Measurements from ENCODE around the gene NXPH3. TPM values are rescaled to one million over a fixed set of nuclear protein-coding genes. Genes with fewer than 3 reads are reported as not detected.

The NXPH3 gene
- polyA plus RNA-seq, 1 of the 3 experiments (the other 2 are of a cell fraction), result 0.30 TPM

DNA sequence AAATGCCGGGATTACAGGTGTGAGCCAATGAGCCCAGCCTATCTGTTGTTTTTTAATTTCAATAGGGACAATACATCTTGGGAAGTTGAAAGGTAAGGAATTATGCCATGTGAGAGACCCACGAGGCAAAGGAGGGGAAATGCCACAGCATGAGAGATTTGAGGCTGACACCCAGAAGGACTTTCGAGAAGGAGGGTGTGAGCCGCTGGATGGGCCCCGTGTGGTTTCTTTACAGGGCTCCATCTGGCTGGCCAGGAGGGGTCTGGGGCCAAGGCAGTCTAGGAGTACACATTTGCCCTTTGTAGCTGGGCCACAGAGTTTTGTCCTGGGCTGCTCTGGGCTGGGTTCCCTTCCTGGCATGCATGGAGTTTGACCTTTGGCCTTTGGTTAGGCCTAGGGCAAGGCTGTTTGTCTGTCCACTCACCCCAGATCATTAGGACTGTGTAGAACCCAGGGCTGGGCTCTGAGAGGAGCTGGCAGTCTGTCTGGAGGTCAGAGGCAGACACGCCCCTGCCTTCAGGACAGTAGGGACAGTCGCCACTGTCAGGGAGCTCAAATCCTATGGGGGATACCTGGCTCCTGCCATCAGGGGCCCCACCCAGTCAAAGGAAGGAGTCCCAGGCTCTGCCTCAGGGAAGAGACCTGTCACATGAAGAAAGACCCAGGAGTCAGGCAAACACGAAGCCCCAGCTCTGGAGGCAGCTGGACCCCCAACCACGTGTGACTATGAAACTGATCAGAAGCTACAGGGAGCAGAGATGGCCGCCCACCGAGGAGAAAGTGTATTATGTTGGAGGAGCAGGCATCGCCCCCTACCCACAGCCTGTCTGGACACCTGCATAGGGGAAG is 24.2 kb upstream of the NXPH3 start (continued):
- no peak for TF ChIP-seq TEAD4 (IDR thresholded peaks at IDR 0.05; ENCODE audit: borderline replicate concordance, insufficient read depth)
- TF ChIP-seq POLR2AphosphoS5 (IDR thresholded peaks at IDR 0.05; ENCODE audit: low read depth, low read length), result no peak
- no peak for TF ChIP-seq EP300 (IDR thresholded peaks at IDR 0.05; ENCODE audit: borderline replicate concordance in 1 of 2, low read depth in 1 of 2, low read length in 1 of 2)
- no peak for TF ChIP-seq RXRA (IDR thresholded peaks at IDR 0.05; ENCODE audit: borderline replicate concordance, low read depth)
- TF ChIP-seq TAF1 (IDR thresholded peaks at IDR 0.05; ENCODE audit: borderline replicate concordance, low read depth, low read length), result no peak
- no peak for TF ChIP-seq CHD2 (IDR thresholded peaks at IDR 0.05; ENCODE audit: low read length, partially characterized antibody)
- no peak for TF ChIP-seq RCOR1 (IDR thresholded peaks at IDR 0.05; ENCODE audit: low read length)
- no peak for TF ChIP-seq RAD21 (IDR thresholded peaks at IDR 0.05; ENCODE audit: low read length)
- no peak for TF ChIP-seq FOXJ3 (CRISPR knock-in tag; IDR thresholded peaks at IDR 0.05)
- TF ChIP-seq MEF2A (IDR thresholded peaks at IDR 0.05; ENCODE audit: borderline replicate concordance, low read depth), result no peak

DNA sequence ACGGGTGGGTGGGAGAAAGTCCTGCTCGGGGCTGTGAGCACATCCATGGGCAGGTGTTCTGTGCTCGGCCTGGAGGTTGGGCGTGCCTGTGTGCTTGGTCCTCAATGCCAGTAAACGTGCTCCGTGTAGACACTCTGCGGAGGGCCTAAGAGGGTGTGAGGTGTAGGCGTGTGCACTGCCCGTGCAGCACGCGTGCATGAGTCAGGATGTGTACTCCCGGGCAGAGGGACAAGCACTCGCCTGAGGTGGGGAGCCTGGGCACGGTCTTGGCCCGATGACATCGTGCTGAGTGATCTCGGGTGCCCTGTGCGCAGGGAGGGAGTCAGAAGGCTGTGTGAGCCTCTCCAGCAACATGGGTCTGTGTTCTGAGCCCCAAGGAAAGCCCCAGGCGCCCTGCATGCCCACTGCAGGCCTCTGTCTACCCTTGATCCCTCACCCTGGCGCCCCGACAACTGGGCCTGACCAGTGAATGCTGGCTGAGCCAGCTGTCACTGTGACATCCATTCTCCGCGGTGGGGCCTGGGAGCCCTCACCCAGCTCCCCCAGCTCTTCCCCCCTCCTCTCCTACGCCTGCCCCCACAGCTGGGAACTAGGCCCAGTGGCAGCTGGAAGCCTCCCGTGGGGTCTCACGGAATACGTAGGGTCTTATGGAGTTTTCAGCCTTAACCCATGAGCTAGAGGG is 23.5 kb upstream of the NXPH3 start:
- H3K27ac ChIP-seq (ENCODE audit: low read depth in 2 of 2, low read length in 1 of 2), result no peak overlapping the region
- TF ChIP-seq NRF1 (IDR thresholded peaks at IDR 0.05; ENCODE audit: low read depth, low read length) (no peak), EZH2phosphoT487 (IDR thresholded peaks at IDR 0.05; ENCODE audit: borderline replicate concordance, low read depth) (no peak), TCF12 (IDR thresholded peaks at IDR 0.05) (no peak), NFIC (IDR thresholded peaks at IDR 0.05; ENCODE audit: borderline replicate concordance) (no peak), TAF1 (IDR thresholded peaks at IDR 0.05; ENCODE audit: borderline replicate concordance, low read depth, low read length) (no peak), POLR2AphosphoS5 (IDR thresholded peaks at IDR 0.05; ENCODE audit: low read depth, low read length) (no peak), GABPA (IDR thresholded peaks at IDR 0.05; ENCODE audit: low read depth) (no peak), MEF2A (IDR thresholded peaks at IDR 0.05; ENCODE audit: borderline replicate concordance, low read depth) (no peak), SMC3 (IDR thresholded peaks at IDR 0.05; ENCODE audit: low read depth, low read length) (no peak), FOXJ3 (CRISPR knock-in tag; IDR thresholded peaks at IDR 0.05) (no peak), RAD21 (IDR thresholded peaks at IDR 0.05; ENCODE audit: low read length) (no peak), SIN3A (IDR thresholded peaks at IDR 0.05; ENCODE audit: borderline replicate concordance, low read depth, low read length) (no peak), CHD2 (IDR thresholded peaks at IDR 0.05; ENCODE audit: low read length, partially characterized antibody) (no peak), YY1 (IDR thresholded peaks at IDR 0.05; ENCODE audit: low read depth) (no peak), ELF1 (IDR thresholded peaks at IDR 0.05) (no peak), RCOR1 (IDR thresholded peaks at IDR 0.05; ENCODE audit: low read length) (no peak)
- TF ChIP-seq, protein P1, sequence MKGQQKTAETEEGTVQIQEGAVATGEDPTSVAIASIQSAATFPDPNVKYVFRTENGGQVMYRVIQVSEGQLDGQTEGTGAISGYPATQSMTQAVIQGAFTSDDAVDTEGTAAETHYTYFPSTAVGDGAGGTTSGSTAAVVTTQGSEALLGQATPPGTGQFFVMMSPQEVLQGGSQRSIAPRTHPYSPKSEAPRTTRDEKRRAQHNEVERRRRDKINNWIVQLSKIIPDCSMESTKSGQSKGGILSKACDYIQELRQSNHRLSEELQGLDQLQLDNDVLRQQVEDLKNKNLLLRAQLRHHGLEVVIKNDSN (IDR thresholded peaks at IDR 0.05; ENCODE audit: borderline replicate concordance, low read depth), result no peak
- TF ChIP-seq, protein P2, sequence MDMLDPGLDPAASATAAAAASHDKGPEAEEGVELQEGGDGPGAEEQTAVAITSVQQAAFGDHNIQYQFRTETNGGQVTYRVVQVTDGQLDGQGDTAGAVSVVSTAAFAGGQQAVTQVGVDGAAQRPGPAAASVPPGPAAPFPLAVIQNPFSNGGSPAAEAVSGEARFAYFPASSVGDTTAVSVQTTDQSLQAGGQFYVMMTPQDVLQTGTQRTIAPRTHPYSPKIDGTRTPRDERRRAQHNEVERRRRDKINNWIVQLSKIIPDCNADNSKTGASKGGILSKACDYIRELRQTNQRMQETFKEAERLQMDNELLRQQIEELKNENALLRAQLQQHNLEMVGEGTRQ (IDR thresholded peaks at IDR 0.05; ENCODE audit: borderline replicate concordance, low read depth, low read length), result no peak
- TF ChIP-seq, protein P3, sequence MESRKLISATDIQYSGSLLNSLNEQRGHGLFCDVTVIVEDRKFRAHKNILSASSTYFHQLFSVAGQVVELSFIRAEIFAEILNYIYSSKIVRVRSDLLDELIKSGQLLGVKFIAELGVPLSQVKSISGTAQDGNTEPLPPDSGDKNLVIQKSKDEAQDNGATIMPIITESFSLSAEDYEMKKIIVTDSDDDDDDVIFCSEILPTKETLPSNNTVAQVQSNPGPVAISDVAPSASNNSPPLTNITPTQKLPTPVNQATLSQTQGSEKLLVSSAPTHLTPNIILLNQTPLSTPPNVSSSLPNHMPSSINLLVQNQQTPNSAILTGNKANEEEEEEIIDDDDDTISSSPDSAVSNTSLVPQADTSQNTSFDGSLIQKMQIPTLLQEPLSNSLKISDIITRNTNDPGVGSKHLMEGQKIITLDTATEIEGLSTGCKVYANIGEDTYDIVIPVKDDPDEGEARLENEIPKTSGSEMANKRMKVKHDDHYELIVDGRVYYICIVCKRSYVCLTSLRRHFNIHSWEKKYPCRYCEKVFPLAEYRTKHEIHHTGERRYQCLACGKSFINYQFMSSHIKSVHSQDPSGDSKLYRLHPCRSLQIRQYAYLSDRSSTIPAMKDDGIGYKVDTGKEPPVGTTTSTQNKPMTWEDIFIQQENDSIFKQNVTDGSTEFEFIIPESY (IDR thresholded peaks at IDR 0.05; ENCODE audit: borderline replicate concordance, low read depth), result no peak
- TF ChIP-seq, protein P4, sequence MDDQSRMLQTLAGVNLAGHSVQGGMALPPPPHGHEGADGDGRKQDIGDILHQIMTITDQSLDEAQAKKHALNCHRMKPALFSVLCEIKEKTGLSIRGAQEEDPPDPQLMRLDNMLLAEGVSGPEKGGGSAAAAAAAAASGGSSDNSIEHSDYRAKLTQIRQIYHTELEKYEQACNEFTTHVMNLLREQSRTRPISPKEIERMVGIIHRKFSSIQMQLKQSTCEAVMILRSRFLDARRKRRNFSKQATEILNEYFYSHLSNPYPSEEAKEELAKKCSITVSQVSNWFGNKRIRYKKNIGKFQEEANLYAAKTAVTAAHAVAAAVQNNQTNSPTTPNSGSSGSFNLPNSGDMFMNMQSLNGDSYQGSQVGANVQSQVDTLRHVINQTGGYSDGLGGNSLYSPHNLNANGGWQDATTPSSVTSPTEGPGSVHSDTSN (IDR thresholded peaks at IDR 0.05), result no peak
- H4K20me1 ChIP-seq (ENCODE audit: insufficient read depth), result no peaks in the 10 kb centered on the region
- no peak overlapping the region for H2AFZ ChIP-seq (ENCODE audit: low read depth)
- no peaks in the 10 kb centered on the region for H3K9me2 ChIP-seq
- no peaks in the 10 kb centered on the region for H3K36me3 ChIP-seq (replicated peaks in 1 of 2; ENCODE audit: control insufficient read depth in 1 of 2, insufficient read depth in 2 of 2, low read length in 1 of 2)
- no peaks in the 10 kb centered on the region for H3K27me3 ChIP-seq (ENCODE audit: insufficient read depth)
- H3K9ac ChIP-seq, result no peak overlapping the region
- H3K79me2 ChIP-seq (ENCODE audit: insufficient read depth), result no peaks in the 10 kb centered on the region
- ChIA-PET CTCF (interaction anchor here (1.4 to 48.9 kb wide), 7 partner anchors 16 to 147 kb away, joined by 4 to 2107 read pairs (median 149); partner anchors contain the start of genes NGFR, PHB1, SLC35B1 and SPOP), POLR2A (no interaction called here)
- H3K9me3 ChIP-seq, result no peaks in the 10 kb centered on the region
- peak; percentile 28 for DNase-seq
- no peak overlapping the region for H3K4me3 ChIP-seq (ENCODE audit: low read depth in 2 of 2, low read length in 1 of 2)
- H3F3A ChIP-seq (replicated peaks; ENCODE audit: insufficient read depth), result no peaks in the 10 kb centered on the region
- WGBS (ENCODE audit: low lambda C conversion rate), result 85% methylated on average over 26 of the region's 27 CpGs
- H3K4me2 ChIP-seq, result no peak overlapping the region
- H3K4me1 ChIP-seq (ENCODE audit: control insufficient read depth in 1 of 2, insufficient read depth in 2 of 2, low read depth in 1 of 2, low read length in 1 of 2), result peaks cover 0 to 35% of the 10 kb centered on the region in 2 experiments; a peak in 1 of 4 replicates

Measured in SK-N-SH (cell line).